ENCODE measurements around the gene ZNF425.
"Not testable (repeated sequence)": the region's sequence is repeated elsewhere in the genome, so short reads cannot be mapped to it uniquely, and the experiment has no call there.

The ZNF425 gene

DNA sequence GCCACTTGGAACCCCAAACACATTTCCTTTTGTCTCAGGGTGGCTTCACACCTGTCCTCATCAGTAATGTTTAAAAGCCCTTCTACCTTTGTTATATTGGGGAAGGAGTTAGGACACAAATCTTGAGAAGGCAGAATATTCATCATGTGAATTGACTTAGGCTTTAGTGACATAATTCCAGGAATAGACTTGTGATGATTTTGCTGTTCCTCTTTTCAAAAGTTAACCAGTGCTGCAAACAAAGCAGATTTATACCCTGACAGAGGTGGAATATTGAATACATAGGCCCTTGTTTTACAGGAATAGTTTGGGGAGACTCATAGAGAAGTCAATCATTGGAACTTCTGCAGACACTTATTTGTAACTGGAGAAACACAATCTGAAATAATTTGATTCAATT, 62.6 kb downstream of the ZNF425 start:
- Histone ChIP-seq H4K20me1 (ENCODE audit: insufficient read depth, low read length) (no peaks in the 10 kb centered on the region), H3K36me3 (ENCODE audit: insufficient read depth, low read length) (peaks cover 3% of the 10 kb centered on the region; the same call in 1 of the 2 replicates), H3F3A (ENCODE audit: insufficient read depth, low read length) (no peaks in the 10 kb centered on the region), H3K4me2 (ENCODE audit: low read length) (no peak overlapping the region), H3K9me2 (ENCODE audit: low read depth, low read length) (no peaks in the 10 kb centered on the region), H2AFZ (ENCODE audit: low read length) (no peak overlapping the region), H3K4me1 (ENCODE audit: insufficient read depth, low read length, severe bottlenecking) (peaks cover 14% of the 10 kb centered on the region), H3K4me3 (ENCODE audit: low read depth, low read length, poor library complexity, severe bottlenecking) (no peak overlapping the region), H3K27ac (ENCODE audit: low read depth, low read length, poor library complexity, severe bottlenecking) (no peak overlapping the region), H3K9me3 (ENCODE audit: low read length) (no peaks in the 10 kb centered on the region), H3K9ac (ENCODE audit: low read length) (no peak overlapping the region), H3K27me3 (ENCODE audit: insufficient read depth, low read length) (no peaks in the 10 kb centered on the region), H3K79me2 (ENCODE audit: insufficient read depth, low read length) (no peaks in the 10 kb centered on the region)
- TF ChIP-seq, protein P1, sequence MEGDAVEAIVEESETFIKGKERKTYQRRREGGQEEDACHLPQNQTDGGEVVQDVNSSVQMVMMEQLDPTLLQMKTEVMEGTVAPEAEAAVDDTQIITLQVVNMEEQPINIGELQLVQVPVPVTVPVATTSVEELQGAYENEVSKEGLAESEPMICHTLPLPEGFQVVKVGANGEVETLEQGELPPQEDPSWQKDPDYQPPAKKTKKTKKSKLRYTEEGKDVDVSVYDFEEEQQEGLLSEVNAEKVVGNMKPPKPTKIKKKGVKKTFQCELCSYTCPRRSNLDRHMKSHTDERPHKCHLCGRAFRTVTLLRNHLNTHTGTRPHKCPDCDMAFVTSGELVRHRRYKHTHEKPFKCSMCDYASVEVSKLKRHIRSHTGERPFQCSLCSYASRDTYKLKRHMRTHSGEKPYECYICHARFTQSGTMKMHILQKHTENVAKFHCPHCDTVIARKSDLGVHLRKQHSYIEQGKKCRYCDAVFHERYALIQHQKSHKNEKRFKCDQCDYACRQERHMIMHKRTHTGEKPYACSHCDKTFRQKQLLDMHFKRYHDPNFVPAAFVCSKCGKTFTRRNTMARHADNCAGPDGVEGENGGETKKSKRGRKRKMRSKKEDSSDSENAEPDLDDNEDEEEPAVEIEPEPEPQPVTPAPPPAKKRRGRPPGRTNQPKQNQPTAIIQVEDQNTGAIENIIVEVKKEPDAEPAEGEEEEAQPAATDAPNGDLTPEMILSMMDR (IDR thresholded peaks at IDR 0.05; ENCODE audit: low read length): no peak
- TF ChIP-seq EZH2 (IDR thresholded peaks at IDR 0.05; ENCODE audit: borderline replicate concordance, low read length): no peak

DNA sequence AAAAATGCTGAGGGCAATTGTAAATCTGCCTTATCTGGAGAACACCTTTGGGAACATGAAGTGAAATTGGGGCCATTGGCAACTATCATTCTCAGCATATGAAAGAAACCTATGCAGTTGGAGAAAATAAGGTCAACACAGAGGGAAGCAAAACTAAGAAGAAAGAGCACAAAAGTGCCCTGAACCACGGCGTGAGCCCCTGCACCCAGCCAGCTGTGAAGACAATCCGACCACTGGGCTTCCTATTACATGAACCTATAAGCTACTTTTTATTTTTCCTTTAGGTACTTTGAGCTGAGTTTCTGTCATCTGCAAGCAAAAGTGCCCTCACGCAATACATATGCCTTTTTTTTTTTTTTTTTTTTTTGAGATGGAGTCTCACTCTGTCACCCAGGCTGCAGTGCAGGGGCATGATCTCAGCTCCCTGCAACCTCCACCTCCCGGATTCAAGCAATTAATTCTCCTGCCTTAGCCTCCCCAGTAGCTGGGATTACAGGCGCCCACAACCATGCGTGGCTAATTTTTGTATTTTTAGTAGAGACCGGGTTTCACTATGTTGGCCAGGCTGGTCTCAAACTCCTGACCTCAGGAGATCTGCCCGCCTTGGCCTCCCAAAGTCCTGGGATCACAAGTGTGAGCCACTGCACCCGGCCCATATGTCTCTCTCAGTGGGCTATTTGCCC, 63.8 kb downstream of the ZNF425 start:
- H3K79me2 ChIP-seq (ENCODE audit: insufficient read depth, low read length); H3K27me3 ChIP-seq (ENCODE audit: insufficient read depth, low read length); H3K4me3 ChIP-seq (ENCODE audit: low read depth, low read length, poor library complexity, severe bottlenecking); H3K4me2 ChIP-seq (ENCODE audit: low read length); H4K20me1 ChIP-seq (ENCODE audit: insufficient read depth, low read length); H2AFZ ChIP-seq (ENCODE audit: low read length); H3K9ac ChIP-seq (ENCODE audit: low read length); H3K9me3 ChIP-seq (ENCODE audit: low read length); H3K36me3 ChIP-seq (ENCODE audit: insufficient read depth, low read length); H3K9me2 ChIP-seq (ENCODE audit: low read depth, low read length); H3K27ac ChIP-seq (ENCODE audit: low read depth, low read length, poor library complexity, severe bottlenecking); H3F3A ChIP-seq (ENCODE audit: insufficient read depth, low read length): not testable (repeated sequence)
- H3K4me1 ChIP-seq (ENCODE audit: insufficient read depth, low read length, severe bottlenecking): peaks cover 14% of the 10 kb centered on the region

DNA sequence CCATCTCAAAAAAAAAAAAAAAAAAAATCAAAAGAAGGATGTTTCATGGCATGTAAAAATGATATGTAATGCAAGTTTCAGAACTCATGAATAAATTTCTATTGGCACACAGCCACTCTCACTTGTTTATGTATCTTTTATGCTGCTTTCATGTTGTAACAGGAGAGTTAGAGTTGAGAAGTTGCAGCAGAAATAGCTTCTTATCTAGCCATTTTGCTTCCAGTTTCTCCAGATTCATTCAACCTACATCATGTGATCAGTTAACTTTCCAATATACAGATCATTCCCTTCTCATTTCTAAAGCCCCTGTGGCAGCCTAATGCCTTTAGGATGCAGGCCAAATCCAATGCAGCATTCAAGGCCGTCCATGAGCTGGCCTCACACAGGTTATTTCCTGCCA, 66.0 kb downstream of the ZNF425 start:
- no peak overlapping the region for H2AFZ ChIP-seq (ENCODE audit: low read length)
- TF ChIP-seq, protein P1 (IDR thresholded peaks at IDR 0.05; ENCODE audit: low read length): no peak
- H3K4me2 ChIP-seq (ENCODE audit: low read length): no peak overlapping the region
- no peak overlapping the region for H3K4me3 ChIP-seq (ENCODE audit: low read depth, low read length, poor library complexity, severe bottlenecking)
- no peak overlapping the region for H3K27ac ChIP-seq (ENCODE audit: low read depth, low read length, poor library complexity, severe bottlenecking)
- H3K79me2 ChIP-seq (ENCODE audit: insufficient read depth, low read length): no peaks in the 10 kb centered on the region
- peaks cover 10% of the 10 kb centered on the region for H3K4me1 ChIP-seq (ENCODE audit: insufficient read depth, low read length, severe bottlenecking)
- no peaks in the 10 kb centered on the region for H4K20me1 ChIP-seq (ENCODE audit: insufficient read depth, low read length)
- H3K9me2 ChIP-seq (ENCODE audit: low read depth, low read length): no peaks in the 10 kb centered on the region
- no peaks in the 10 kb centered on the region for H3K27me3 ChIP-seq (ENCODE audit: insufficient read depth, low read length)
- H3K9ac ChIP-seq (ENCODE audit: low read length): no peak overlapping the region
- no peaks in the 10 kb centered on the region for H3F3A ChIP-seq (ENCODE audit: insufficient read depth, low read length)
- H3K36me3 ChIP-seq (ENCODE audit: insufficient read depth, low read length): no peaks in the 10 kb centered on the region
- no peaks in the 10 kb centered on the region for H3K9me3 ChIP-seq (ENCODE audit: low read length)

DNA sequence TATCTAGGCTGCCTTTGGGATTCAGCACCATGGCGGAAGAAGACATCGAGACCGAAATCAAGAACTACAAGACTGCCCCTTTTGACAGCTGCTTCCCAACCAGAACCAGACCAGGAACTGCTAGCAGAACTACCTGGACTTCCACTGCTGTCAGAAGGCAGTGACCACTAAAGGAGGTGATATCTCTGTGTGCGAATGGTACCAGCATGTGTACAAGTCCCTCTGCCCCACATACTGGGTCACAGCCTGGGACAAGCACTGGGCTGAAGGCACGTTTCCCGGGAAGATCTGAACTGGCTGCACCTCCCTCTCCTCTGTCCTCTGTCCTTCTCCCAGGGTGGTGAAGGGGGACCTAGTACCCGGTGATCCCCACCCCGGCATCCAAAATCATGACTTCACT, 72.2 kb downstream of the ZNF425 start:
- TF ChIP-seq, protein P1 (IDR thresholded peaks at IDR 0.05; ENCODE audit: low read length): no peak
- no peak for TF ChIP-seq EZH2 (IDR thresholded peaks at IDR 0.05; ENCODE audit: borderline replicate concordance, low read length)
- Histone ChIP-seq H3K9ac (ENCODE audit: low read length) (no peak overlapping the region), H3K79me2 (ENCODE audit: insufficient read depth, low read length) (no peaks in the 10 kb centered on the region), H3K4me2 (ENCODE audit: low read length) (no peak overlapping the region), H3K9me3 (ENCODE audit: low read length) (no peaks in the 10 kb centered on the region), H4K20me1 (ENCODE audit: insufficient read depth, low read length) (no peaks in the 10 kb centered on the region), H2AFZ (ENCODE audit: low read length) (no peak overlapping the region), H3K27me3 (ENCODE audit: insufficient read depth, low read length) (no peaks in the 10 kb centered on the region; the same call in 1 of the 2 replicates), H3K27ac (ENCODE audit: low read depth, low read length, poor library complexity, severe bottlenecking) (no peak overlapping the region), H3K9me2 (ENCODE audit: low read depth, low read length) (no peaks in the 10 kb centered on the region), H3K4me3 (ENCODE audit: low read depth, low read length, poor library complexity, severe bottlenecking) (no peak overlapping the region), H3K4me1 (ENCODE audit: insufficient read depth, low read length, severe bottlenecking) (no peaks in the 10 kb centered on the region), H3F3A (ENCODE audit: insufficient read depth, low read length) (no peaks in the 10 kb centered on the region), H3K36me3 (ENCODE audit: insufficient read depth, low read length) (no peaks in the 10 kb centered on the region)

Measured in OCI-LY1 (cell line).